ENCODE data around the gene METTL23. TPM values are rescaled to one million over a fixed set of nuclear protein-coding genes. Genes with fewer than 3 reads are reported as not detected.

Gene METTL23
- total RNA-seq, 2 donors from 2014 or later: 39.5 to 47.9 TPM

DNA sequence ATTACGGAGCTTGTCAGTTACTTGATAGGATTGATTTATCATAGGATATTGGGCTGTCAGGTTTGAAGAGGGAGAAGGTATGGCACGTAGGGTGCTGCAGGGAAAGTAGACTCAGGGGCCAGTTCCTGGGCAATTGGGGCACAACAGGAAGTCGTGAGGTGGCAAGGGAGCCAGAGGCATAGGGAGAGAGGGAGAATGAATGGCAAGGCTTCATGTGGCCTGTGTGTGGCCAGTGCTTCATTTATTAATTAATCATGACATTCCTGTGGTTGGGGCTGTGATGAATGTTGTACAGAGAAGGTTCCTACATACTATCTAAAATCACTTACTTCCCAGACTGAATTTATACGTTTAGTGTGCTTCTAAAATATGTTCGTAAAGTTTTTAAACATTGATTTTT, 30.6 kb downstream of the METTL23 start:
- Histone ChIP-seq H3K27me3 (replicated peaks; ENCODE audit: insufficient read depth) (no peaks in the 10 kb centered on the region), H3K27ac (no peak overlapping the region), H3K9me3 (no peaks in the 10 kb centered on the region), H3K4me1 (replicated peaks) (no peaks in the 10 kb centered on the region), H3K36me3 (no peaks in the 10 kb centered on the region), H3K4me3 (no peak overlapping the region)
- no peak for TF ChIP-seq POLR2A (IDR thresholded peaks at IDR 0.05)
- 87% methylated on average over 5 of the region's 5 CpGs for WGBS
- intact Hi-C loops (cut with DNase I): no loop called here
- no peak for DNase-seq (ENCODE audit: low spot score)

DNA sequence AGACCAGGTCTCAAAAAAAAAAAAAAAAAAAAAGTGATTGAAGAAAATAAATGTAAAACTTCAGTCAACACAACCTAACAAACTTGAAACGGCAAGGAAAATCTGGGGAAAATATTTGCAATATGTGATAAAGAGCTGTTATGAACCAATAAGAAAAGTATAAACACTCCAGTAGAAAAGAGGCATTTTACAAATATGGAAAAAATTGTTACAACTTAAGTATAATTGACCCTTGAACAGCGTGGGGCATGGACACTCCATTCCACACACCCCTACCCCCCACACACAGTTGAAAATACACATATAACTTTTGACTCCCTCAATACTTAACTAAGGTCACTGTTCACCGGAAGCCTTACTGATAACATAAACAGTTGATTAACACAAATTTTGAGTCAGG, 31.9 kb downstream of the METTL23 start:
- Histone ChIP-seq H3K27ac (no peak overlapping the region), H3K27me3 (replicated peaks; ENCODE audit: insufficient read depth) (no peaks in the 10 kb centered on the region), H3K9me3 (no peaks in the 10 kb centered on the region), H3K4me1 (replicated peaks) (no peaks in the 10 kb centered on the region), H3K4me3 (no peak overlapping the region), H3K36me3 (no peaks in the 10 kb centered on the region)
- no peak for DNase-seq (ENCODE audit: low spot score)
- intact Hi-C loops (cut with DNase I): no loop called here
- 94% methylated on average over 3 of the region's 3 CpGs for whole genome bisulfite sequencing
- TF ChIP-seq POLR2AphosphoS5 (IDR thresholded peaks at IDR 0.05) (no peak), POLR2A (IDR thresholded peaks at IDR 0.05) (no peak)
- TF ChIP-seq, protein P1, sequence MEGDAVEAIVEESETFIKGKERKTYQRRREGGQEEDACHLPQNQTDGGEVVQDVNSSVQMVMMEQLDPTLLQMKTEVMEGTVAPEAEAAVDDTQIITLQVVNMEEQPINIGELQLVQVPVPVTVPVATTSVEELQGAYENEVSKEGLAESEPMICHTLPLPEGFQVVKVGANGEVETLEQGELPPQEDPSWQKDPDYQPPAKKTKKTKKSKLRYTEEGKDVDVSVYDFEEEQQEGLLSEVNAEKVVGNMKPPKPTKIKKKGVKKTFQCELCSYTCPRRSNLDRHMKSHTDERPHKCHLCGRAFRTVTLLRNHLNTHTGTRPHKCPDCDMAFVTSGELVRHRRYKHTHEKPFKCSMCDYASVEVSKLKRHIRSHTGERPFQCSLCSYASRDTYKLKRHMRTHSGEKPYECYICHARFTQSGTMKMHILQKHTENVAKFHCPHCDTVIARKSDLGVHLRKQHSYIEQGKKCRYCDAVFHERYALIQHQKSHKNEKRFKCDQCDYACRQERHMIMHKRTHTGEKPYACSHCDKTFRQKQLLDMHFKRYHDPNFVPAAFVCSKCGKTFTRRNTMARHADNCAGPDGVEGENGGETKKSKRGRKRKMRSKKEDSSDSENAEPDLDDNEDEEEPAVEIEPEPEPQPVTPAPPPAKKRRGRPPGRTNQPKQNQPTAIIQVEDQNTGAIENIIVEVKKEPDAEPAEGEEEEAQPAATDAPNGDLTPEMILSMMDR (IDR thresholded peaks at IDR 0.05): no peak

DNA sequence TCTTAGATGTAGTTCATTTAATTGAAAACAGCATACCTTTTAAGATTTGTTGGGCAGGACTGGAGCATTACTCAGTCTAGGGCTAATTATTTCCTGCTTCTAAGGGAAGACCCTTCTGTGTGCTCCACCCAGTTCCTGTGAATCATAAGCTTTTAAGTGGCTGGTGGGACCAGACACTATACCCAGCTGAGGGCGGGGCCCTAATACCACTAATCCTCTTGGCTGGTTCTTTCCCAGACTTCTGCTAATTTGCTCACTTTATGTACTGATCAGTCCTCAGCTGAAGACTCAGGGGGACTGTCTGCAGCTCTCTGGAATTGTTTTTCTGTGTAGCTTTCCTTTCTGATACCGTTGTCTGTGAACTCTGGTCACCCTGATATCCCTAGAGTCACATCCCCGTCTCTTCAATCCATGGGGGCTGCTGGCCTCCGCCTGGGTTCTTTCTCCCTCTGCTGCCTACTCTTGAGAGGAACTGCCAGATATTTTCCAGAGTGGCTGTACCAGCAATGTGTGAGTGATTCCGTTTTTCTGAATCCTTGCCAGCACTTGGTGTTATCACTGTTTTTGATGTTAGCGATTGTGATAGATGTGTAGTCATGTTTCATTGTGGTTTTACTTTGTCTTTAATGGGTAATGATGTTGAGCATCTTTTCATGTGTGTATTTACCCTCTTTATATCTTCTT, 46.3 kb downstream of the METTL23 start:
- Histone ChIP-seq H3K27me3 (replicated peaks; ENCODE audit: insufficient read depth) (no peaks in the 10 kb centered on the region), H3K4me1 (replicated peaks) (no peaks in the 10 kb centered on the region), H3K36me3 (no peaks in the 10 kb centered on the region), H3K9me3 (no peaks in the 10 kb centered on the region), H3K27ac (no peak overlapping the region), H3K4me3 (no peak overlapping the region)
- intact Hi-C loops (cut with DNase I): no loop called here
- no peak for DNase-seq (ENCODE audit: low spot score)
- TF ChIP-seq, protein P1 (IDR thresholded peaks at IDR 0.05): no peak
- TF ChIP-seq POLR2A (IDR thresholded peaks at IDR 0.05) (no peak), POLR2AphosphoS5 (IDR thresholded peaks at IDR 0.05) (no peak)
- 81% methylated on average over 6 of the region's 6 CpGs for WGBS

DNA sequence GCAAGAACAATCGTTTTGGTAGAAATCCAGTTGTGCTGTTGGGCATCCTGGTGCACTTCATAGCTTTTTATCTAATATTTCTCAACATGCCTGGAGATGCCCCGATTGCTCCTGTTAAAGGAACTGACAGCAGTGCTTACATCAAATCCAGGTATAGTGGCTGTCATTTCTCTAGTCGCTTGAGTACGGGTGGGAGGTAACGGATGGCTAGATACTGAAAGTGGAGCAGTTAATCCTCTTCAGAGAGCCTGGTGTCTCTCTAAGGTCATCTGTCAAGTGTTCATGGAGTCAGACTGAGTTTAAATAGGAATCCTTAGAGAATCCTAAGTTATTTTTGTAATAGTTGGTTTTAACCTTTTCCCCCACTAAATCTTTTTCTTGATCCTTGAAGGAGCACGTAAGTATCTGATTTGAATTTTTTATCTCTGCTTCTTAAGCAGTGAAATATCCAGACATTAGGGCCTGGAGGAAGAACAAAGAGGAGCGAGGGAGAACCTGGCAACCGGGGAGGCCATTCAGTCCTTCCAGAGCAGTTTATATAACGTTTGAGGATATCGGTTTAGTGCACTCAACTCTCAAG, 48.5 kb downstream of the METTL23 start:
- H3K27me3 ChIP-seq (replicated peaks; ENCODE audit: insufficient read depth): no peaks in the 10 kb centered on the region
- H3K4me3 ChIP-seq: no peak overlapping the region
- H3K36me3 ChIP-seq: no peaks in the 10 kb centered on the region
- intact Hi-C loops (cut with DNase I): no loop called here
- TF ChIP-seq POLR2AphosphoS5 (IDR thresholded peaks at IDR 0.05): no peak
- TF ChIP-seq, protein P1 (IDR thresholded peaks at IDR 0.05): no peak
- TF ChIP-seq POLR2A (IDR thresholded peaks at IDR 0.05): no peak
- 90% methylated on average over 10 of the region's 10 CpGs for WGBS
- no peak for DNase-seq (ENCODE audit: low spot score)
- H3K27ac ChIP-seq: no peak overlapping the region
- no peaks in the 10 kb centered on the region for H3K4me1 ChIP-seq (replicated peaks)
- H3K9me3 ChIP-seq: no peaks in the 10 kb centered on the region

DNA sequence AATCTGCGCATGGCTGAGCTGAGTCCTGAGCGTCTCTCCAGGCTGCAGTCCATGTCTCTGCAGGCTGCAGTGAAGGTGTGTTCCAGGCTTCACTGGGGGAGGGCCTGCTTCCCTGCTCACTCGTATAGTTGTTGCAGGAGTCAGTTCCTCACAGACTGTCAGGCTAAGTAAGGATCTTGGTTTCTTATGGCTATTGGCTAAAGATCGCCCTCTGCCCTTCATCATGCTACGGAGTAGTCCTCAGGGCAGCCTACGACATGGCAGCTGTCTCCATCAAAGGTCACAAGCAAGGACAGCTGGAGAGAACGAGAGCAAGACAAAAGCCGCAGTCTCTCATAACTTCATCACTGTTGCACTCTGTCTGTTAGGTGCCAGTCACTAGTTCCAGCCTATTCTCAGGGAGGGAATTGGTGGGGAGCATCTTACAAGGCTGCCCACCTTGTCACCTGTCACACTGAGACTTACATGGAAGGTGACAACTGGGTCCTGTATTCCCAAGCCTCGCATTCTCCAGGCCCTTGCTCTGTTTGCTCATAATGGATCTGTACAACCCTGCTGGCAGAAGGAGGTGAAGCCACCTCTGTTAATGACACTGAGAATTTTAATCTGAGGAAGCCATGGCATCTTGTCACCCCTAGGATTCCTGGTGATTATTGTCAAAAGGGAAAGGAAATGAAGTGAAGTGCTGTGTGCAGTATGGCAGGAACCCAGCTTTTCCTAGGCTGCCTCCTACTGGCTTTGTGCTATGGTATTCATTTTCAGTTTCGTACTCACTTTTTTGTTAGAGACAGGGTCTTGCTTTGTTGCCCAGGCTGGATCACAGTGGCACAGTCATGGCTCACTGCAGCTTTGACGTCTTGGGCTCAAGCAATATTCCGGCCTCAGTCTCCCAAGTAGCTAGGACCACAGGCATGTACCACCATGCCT, 54.7 kb downstream of the METTL23 start:
- Histone ChIP-seq H3K4me1 (replicated peaks) (no peaks in the 10 kb centered on the region), H3K27me3 (replicated peaks; ENCODE audit: insufficient read depth) (no peaks in the 10 kb centered on the region), H3K9me3 (no peaks in the 10 kb centered on the region), H3K4me3 (no peak overlapping the region), H3K27ac (no peak overlapping the region), H3K36me3 (no peaks in the 10 kb centered on the region)
- TF ChIP-seq POLR2A (IDR thresholded peaks at IDR 0.05) (no peak), POLR2AphosphoS5 (IDR thresholded peaks at IDR 0.05) (no peak)
- TF ChIP-seq, protein P1 (IDR thresholded peaks at IDR 0.05): no peak
- 86% methylated on average over 12 of the region's 12 CpGs for WGBS
- no peak for DNase-seq (ENCODE audit: low spot score)
- intact Hi-C loops (cut with DNase I): no loop called here
